Fibroblast of the aortic adventitia (primary cell): ENCODE results near the gene PHKA2. TPM values are rescaled to one million over a fixed set of nuclear protein-coding genes. Genes with fewer than 3 reads are reported as not detected.

Source experiments
- DNase-seq: peaks from one replicate; pipeline ENCODE4 v3.0.0-alpha.2; 2010; ENCODE audit warnings: low read depth
- H3K4me3 ChIP-seq: 2 replicates; pipeline ENCODE4 v1.5.1; 2011; ENCODE audit warnings: low read depth, mild to moderate bottlenecking, control low read depth, low read length, moderate library complexity
- CTCF ChIP-seq: IDR thresholded peaks from 2 replicates; pipeline ENCODE4 v1.5.1; 2011; ENCODE audit warnings: mild to moderate bottlenecking, low read length, control low read depth, inconsistent platforms; ENCODE audit not compliant: insufficient read depth
- total RNA-seq: library from RNA; depleted of rRNA; stranded (reverse); fragments of >200 nt; gene quantifications from 2 replicates; pipeline ENCODE4 v1.2.3, GENCODE V29; 2012; ENCODE audit warnings: low replicate concordance

The PHKA2 gene
- total RNA-seq, 1 donor: 9.2 TPM

DNA sequence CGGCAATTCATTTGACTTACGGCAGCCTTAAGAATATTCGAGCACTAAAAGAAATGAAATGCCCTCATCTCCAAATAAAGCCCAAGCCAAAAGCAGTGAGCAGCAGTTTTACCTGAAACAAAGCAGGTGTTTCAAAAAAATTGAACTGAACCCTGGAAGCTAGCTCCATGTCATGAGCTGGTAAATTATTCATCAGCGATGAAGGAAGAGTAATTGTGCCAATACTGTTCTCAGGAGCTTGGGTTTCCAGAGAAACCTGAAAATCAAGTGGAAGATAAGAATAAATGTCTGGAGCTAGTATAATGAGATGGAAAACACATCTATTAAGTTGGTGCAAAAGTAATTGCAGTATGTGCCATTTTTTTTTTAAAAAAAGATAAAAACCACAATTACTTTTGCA lies 24.0 kb upstream of the PHKA2 start:
- DNase-seq: no peak
- TF ChIP-seq CTCF: no peak
- no peak overlapping the region for H3K4me3 ChIP-seq

DNA sequence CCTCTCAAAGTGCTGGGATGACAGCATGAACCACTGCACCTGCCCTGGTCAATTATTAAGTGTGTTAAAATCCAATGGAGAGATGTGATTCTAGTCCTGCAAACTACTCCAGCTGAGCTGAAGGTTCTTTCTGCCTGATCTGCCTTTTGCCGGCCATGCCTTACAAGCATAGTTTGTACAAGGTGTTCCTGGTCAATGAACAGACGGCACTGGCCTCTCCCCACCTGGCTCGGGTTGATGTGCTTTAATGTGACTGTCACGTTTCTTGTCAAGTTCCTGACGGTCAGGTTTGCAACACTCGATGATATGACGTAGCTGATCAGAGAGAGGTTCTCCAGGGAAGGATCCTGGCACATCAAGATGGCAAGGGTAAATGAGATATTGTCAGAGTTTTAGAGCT lies 23.1 kb upstream of the PHKA2 start:
- no peak for TF ChIP-seq CTCF
- DNase-seq: no peak
- no peak overlapping the region for H3K4me3 ChIP-seq

DNA sequence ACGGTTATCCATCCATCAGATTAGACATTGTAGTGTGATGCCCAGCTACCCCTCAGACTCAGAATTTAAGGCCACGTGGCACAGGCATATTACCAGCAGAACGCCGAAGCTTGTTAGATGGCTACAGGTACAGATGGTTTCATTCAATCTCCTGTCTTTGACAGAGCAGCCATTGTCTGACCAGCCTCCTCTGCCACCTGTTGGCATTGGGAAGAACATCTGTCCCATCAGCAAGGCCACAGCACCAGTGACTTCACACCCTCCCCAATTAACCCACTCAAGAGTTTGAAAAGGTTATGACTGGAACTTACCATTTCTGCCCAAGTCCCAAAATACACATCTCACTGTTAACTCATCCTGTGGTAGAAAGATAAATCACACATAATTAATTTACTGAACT lies 22.0 kb upstream of the PHKA2 start:
- TF ChIP-seq CTCF: no peak
- no peak for DNase-seq
- H3K4me3 ChIP-seq: no peak overlapping the region

DNA sequence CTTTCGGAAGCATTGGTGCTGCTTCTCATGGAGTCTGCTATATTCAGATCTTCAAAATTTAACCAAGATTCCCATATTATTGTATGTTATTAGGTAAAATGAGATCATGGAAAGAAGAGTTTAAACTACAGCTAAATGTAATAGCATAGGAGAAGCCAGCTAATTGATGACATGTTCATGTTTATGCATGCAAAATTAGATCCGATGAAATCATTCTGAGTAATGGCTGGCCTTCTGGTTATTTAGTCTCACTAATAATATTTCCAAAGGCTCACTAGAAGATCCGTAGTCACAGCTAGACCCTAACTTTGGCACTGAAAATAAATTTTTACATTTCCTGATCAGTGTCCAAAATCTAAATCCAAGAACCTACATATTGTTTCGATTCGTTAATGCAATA lies 19.8 kb upstream of the PHKA2 start:
- TF ChIP-seq CTCF: no peak
- DNase-seq: no peak
- no peak overlapping the region for H3K4me3 ChIP-seq

GRCh38 chrX:18998653-18999052 lies 14.7 kb upstream of the PHKA2 start:
- no peak for DNase-seq
- no peak for TF ChIP-seq CTCF
- no peak overlapping the region for H3K4me3 ChIP-seq

- no peak for DNase-seq
- no peak for TF ChIP-seq CTCF
- no peak overlapping the region for H3K4me3 ChIP-seq
These were observed 14.0 kb upstream of the PHKA2 start for GRCh38 chrX:18997916-18998315.

- TF ChIP-seq CTCF: no peak
- DNase-seq: no peak
- no peak overlapping the region for H3K4me3 ChIP-seq
These were observed 12.6 kb upstream of the PHKA2 start for GRCh38 chrX:18996536-18996935.
